ENCODE data around the gene ERGIC3. TPM values are rescaled to one million over a fixed set of nuclear protein-coding genes. Genes with fewer than 3 reads are reported as not detected.
"Not testable (repeated sequence)": the region's sequence is repeated elsewhere in the genome, so short reads cannot be mapped to it uniquely, and the experiment has no call there.

ERGIC3 gene
- total and polyA plus RNA-seq, 10 of the 15 experiments (the other 5 are each of a cell fraction or from before 2014, with no cell fraction given) = 90.4 to 210 (median 139) TPM

DNA sequence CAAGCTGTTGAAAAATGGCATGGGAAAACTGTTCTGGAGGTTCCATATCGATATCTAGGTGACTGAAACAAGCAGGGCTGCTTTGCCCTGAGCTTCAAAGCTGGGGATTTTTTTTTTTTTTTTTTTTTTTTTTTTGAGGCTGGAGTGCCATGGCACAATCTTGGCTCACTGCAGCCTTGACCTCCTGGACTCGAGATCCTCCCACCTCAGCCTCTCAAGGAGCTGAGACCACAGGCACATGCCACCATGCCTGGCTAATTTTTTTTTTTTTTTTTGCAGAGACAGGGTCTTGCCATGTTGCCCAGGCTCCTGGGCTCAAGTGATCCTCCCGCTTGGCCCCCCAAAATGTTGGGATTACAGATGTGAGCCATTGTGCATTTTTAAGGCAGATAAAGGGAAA is 11.0 kb downstream of the ERGIC3 start:
- Histone ChIP-seq H3K36me3 (ENCODE audit: control insufficient read depth in 2 of 2, insufficient read depth in 2 of 2, low read length in 1 of 2) (peaks cover 16 to 23% of the 10 kb centered on the region in 2 experiments), H3K4me3 (no peak overlapping the region), H4K20me1 (ENCODE audit: control insufficient read depth, insufficient read depth) (no peaks in the 10 kb centered on the region), H2AFZ (ENCODE audit: control insufficient read depth, low read depth, low read length) (no peak overlapping the region), H3K9ac (ENCODE audit: control insufficient read depth, insufficient read depth, low read length) (no peak overlapping the region), H3K27me3 (replicated peaks in 1 of 2; ENCODE audit: control insufficient read depth in 2 of 2, insufficient read depth in 2 of 2, low read length in 1 of 2) (no peaks in the 10 kb centered on the region), H3K4me1 (ENCODE audit: control insufficient read depth, insufficient read depth, low read length) (no peaks in the 10 kb centered on the region), H3K9me3 (replicated peaks; ENCODE audit: control insufficient read depth, insufficient read depth, low read length) (no peaks in the 10 kb centered on the region), H3K79me2 (ENCODE audit: control insufficient read depth, insufficient read depth, low read length) (no peaks in the 10 kb centered on the region), H3K27ac (ENCODE audit: control insufficient read depth, insufficient read depth) (no peak overlapping the region), H3K4me2 (ENCODE audit: control insufficient read depth, insufficient read depth) (no peak overlapping the region)
- TF ChIP-seq JUNB (IDR thresholded peaks at IDR 0.05) (no peak), FOXM1 (IDR thresholded peaks at IDR 0.05; ENCODE audit: low read depth, low read length) (no peak)
- ChIA-PET SMC1A (ENCODE audit: uncharacterized antibody, unreplicated experiment) (no interaction called here), POLR2A (no interaction called here), CTCF (interaction anchor here (1.2 kb wide), 1 partner anchor 19 kb away, joined by 3 read pairs; no protein-coding TSS in a partner anchor), RAD21 (ENCODE audit: unreplicated experiment) (no interaction called here)
- FAIRE-seq (no peak), ATAC-seq (no peak), DNase-seq (ENCODE audit: low read depth, low spot score) (no peak)
- intact Hi-C loops (cut with micrococcal nuclease; ENCODE audit: unreplicated experiment) = no loop called here
- BruUV-seq (replicated peaks) = no TSS peak
- WGBS (ENCODE audit: insufficient coverage, insufficient replicate concordance, low lambda C conversion rate, missing lambda C conversion rate) = 89% methylated on average over 2 of the region's 3 CpGs
- in situ Hi-C loops (cut with MboI) = no loop called here

DNA sequence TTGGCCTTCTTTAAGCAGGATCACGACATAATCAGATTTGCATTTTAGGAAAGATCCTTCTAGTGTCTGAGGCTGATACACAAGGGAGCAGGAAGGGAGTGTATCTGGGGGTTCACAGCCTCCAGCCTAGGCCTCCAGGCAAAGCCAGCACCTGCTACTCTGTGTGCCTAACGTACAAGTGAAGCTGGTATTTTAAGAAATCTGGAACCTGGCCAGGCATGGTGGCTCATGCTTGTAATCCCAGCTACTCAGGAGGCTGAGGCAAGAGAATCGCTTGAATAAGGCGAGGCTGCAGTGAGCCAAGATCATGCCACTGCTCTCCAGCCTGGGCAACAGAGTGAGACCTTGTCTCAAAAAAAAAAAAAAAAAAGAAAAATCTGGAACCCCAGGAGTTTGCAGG is 13.6 kb downstream of the ERGIC3 start:
- DNase-seq (ENCODE audit: low read depth, low spot score); H3K4me3 ChIP-seq; ATAC-seq; POLR2A ChIA-PET; BruUV-seq (replicated peaks); H3K79me2 ChIP-seq (ENCODE audit: control insufficient read depth, insufficient read depth, low read length); H3K4me2 ChIP-seq (ENCODE audit: control insufficient read depth, insufficient read depth); H3K27me3 ChIP-seq (replicated peaks in 1 of 2; ENCODE audit: control insufficient read depth in 2 of 2, insufficient read depth in 2 of 2, low read length in 1 of 2); H3K9ac ChIP-seq (ENCODE audit: control insufficient read depth, insufficient read depth, low read length); intact Hi-C loops (cut with micrococcal nuclease; ENCODE audit: unreplicated experiment); H3K4me1 ChIP-seq (ENCODE audit: control insufficient read depth, insufficient read depth, low read length); FAIRE-seq; H3K9me3 ChIP-seq (replicated peaks; ENCODE audit: control insufficient read depth, insufficient read depth, low read length); SMC1A ChIA-PET (ENCODE audit: uncharacterized antibody, unreplicated experiment); H3K27ac ChIP-seq (ENCODE audit: control insufficient read depth, insufficient read depth); CTCF ChIA-PET; H4K20me1 ChIP-seq (ENCODE audit: control insufficient read depth, insufficient read depth); H2AFZ ChIP-seq (ENCODE audit: control insufficient read depth, low read depth, low read length); in situ Hi-C loops (cut with MboI): not testable (repeated sequence)
- WGBS (ENCODE audit: insufficient coverage, insufficient replicate concordance, low lambda C conversion rate, missing lambda C conversion rate) = 90% methylated on average over 4 of the region's 4 CpGs
- RAD21 ChIA-PET (ENCODE audit: unreplicated experiment) = interaction anchor here (0.7 kb wide), 1 partner anchor 49 kb away, joined by 4 read pairs; no protein-coding TSS in a partner anchor
- H3K36me3 ChIP-seq (ENCODE audit: control insufficient read depth in 2 of 2, insufficient read depth in 2 of 2, low read length in 1 of 2) = peaks cover 11 to 16% of the 10 kb centered on the region in 2 experiments; a peak in 3 of 4 replicates

Measured in GM12878 (cell line).